Raji (cell line): ENCODE measurements around the gene APBB2.

Experiments used
- POLR2A ChIP-seq: IDR thresholded peaks from 2 replicates; pipeline ENCODE4 v1.6.1; 2011; ENCODE audit warnings: low read depth, low read length, control low read depth; ENCODE audit not compliant: insufficient read depth

The APBB2 gene

GRCh38 chr4:41039317-41039716 lies 175.0 kb downstream of the APBB2 start:
- no peak for TF ChIP-seq POLR2A

GRCh38 chr4:41038304-41038703 lies 176.0 kb downstream of the APBB2 start:
- TF ChIP-seq POLR2A = no peak

- TF ChIP-seq POLR2A = no peak
Measured at GRCh38 chr4:41029098-41029497, 185.2 kb downstream of the APBB2 start.

- TF ChIP-seq POLR2A = no peak
Measured at GRCh38 chr4:41028392-41029076, 185.8 kb downstream of the APBB2 start.

GRCh38 chr4:41026971-41027370 lies 187.4 kb downstream of the APBB2 start:
- TF ChIP-seq POLR2A = no peak

- TF ChIP-seq POLR2A = no peak
Measured at GRCh38 chr4:41025824-41026223, 188.5 kb downstream of the APBB2 start.

- no peak for TF ChIP-seq POLR2A
Measured at GRCh38 chr4:41024556-41025491, 189.5 kb downstream of the APBB2 start.

GRCh38 chr4:41022116-41022515 lies 192.2 kb downstream of the APBB2 start:
- TF ChIP-seq POLR2A = no peak

- TF ChIP-seq POLR2A = no peak
Measured at GRCh38 chr4:41015016-41015675, 199.2 kb downstream of the APBB2 start.

- no peak for TF ChIP-seq POLR2A
Measured at GRCh38 chr4:41014158-41014557, 200.2 kb downstream of the APBB2 start.

GRCh38 chr4:41013746-41014145 lies 200.6 kb downstream of the APBB2 start:
- no peak for TF ChIP-seq POLR2A

GRCh38 chr4:41012911-41013310 lies 201.4 kb downstream of the APBB2 start:
- no peak for TF ChIP-seq POLR2A

- TF ChIP-seq POLR2A = no peak
Measured at GRCh38 chr4:41012293-41012692, 202.0 kb downstream of the APBB2 start.

- no peak for TF ChIP-seq POLR2A
Measured at GRCh38 chr4:41009411-41009810, 204.9 kb downstream of the APBB2 start.

- no peak for TF ChIP-seq POLR2A
Measured at GRCh38 chr4:41006141-41006540, 208.2 kb downstream of the APBB2 start.

- no peak for TF ChIP-seq POLR2A
Measured at GRCh38 chr4:41002309-41002708, 212.0 kb downstream of the APBB2 start.
